ENCODE data around the gene RPL27A. TPM values are rescaled to one million over a fixed set of nuclear protein-coding genes. Genes with fewer than 3 reads are reported as not detected.

RPL27A gene
- total RNA-seq, 1 experiment from 2014 or later: 1,055 TPM

- ATAC-seq (no peak), DNase-seq (ENCODE audit: low read depth, low spot score) (no peak)
- Histone ChIP-seq H3K4me3 (replicated peaks in 1 of 2; ENCODE audit: low read depth in 1 of 2, low read length in 2 of 2) (no peak overlapping the region), H3K9ac (ENCODE audit: low read length) (no peak overlapping the region), H3K9me2 (ENCODE audit: insufficient read depth) (no peaks in the 10 kb centered on the region), H3K27me3 (ENCODE audit: insufficient read depth, low read length) (no peaks in the 10 kb centered on the region), H3K27ac (ENCODE audit: low read depth, low read length) (no peak overlapping the region), H3K4me2 (ENCODE audit: low read length) (no peak overlapping the region), H4K20me1 (ENCODE audit: insufficient read depth) (no peaks in the 10 kb centered on the region), H3K36me3 (ENCODE audit: control insufficient read depth in 1 of 2, insufficient read depth in 2 of 2, low read length in 2 of 2) (no peaks in the 10 kb centered on the region), H3K4me1 (ENCODE audit: control insufficient read depth in 1 of 2, insufficient read depth in 2 of 2, low read length in 2 of 2) (peaks cover 9 to 24% of the 10 kb centered on the region in 2 experiments), H2AFZ (ENCODE audit: low read depth, low read length, poor library complexity, severe bottlenecking) (no peak overlapping the region), H3K79me2 (ENCODE audit: insufficient read depth, low read length) (no peaks in the 10 kb centered on the region), H3K9me3 (ENCODE audit: control insufficient read depth in 1 of 2, insufficient read depth in 1 of 2, low read depth in 1 of 2, low read length in 2 of 2) (no peaks in the 10 kb centered on the region)
- TF ChIP-seq RAD21 (IDR thresholded peaks at IDR 0.05; ENCODE audit: low read depth): no peak
- TF ChIP-seq YY1 (IDR thresholded peaks at IDR 0.05; ENCODE audit: extremely low read depth, insufficient replicate concordance, low read depth, low read length): no peak
- no peak for TF ChIP-seq MAX (IDR thresholded peaks at IDR 0.05)
- TF ChIP-seq SRF (IDR thresholded peaks at IDR 0.05; ENCODE audit: low read depth): no peak
- no peak for TF ChIP-seq TCF7L2 (IDR thresholded peaks at IDR 0.05; ENCODE audit: borderline replicate concordance, extremely low read depth, insufficient read depth, insufficient read length)
- no peak for TF ChIP-seq ELF1 (IDR thresholded peaks at IDR 0.05; ENCODE audit: borderline replicate concordance, low read depth)
- TF ChIP-seq, protein P1, sequence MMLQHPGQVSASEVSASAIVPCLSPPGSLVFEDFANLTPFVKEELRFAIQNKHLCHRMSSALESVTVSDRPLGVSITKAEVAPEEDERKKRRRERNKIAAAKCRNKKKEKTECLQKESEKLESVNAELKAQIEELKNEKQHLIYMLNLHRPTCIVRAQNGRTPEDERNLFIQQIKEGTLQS (IDR thresholded peaks at IDR 0.05): no peak
- TF ChIP-seq CBX3 (IDR thresholded peaks at IDR 0.05; ENCODE audit: low read depth): no peak
- TF ChIP-seq POLR2A (IDR thresholded peaks at IDR 0.05; ENCODE audit: borderline replicate concordance, extremely low read depth, insufficient read depth, insufficient read length): no peak
- TF ChIP-seq EGR1 (IDR thresholded peaks at IDR 0.05; ENCODE audit: low read depth): no peak
- TF ChIP-seq, protein P2, sequence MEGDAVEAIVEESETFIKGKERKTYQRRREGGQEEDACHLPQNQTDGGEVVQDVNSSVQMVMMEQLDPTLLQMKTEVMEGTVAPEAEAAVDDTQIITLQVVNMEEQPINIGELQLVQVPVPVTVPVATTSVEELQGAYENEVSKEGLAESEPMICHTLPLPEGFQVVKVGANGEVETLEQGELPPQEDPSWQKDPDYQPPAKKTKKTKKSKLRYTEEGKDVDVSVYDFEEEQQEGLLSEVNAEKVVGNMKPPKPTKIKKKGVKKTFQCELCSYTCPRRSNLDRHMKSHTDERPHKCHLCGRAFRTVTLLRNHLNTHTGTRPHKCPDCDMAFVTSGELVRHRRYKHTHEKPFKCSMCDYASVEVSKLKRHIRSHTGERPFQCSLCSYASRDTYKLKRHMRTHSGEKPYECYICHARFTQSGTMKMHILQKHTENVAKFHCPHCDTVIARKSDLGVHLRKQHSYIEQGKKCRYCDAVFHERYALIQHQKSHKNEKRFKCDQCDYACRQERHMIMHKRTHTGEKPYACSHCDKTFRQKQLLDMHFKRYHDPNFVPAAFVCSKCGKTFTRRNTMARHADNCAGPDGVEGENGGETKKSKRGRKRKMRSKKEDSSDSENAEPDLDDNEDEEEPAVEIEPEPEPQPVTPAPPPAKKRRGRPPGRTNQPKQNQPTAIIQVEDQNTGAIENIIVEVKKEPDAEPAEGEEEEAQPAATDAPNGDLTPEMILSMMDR (IDR thresholded peaks at IDR 0.05 in 2 of 3, conservative IDR thresholded peaks at IDR 0.05 in 1 of 3; ENCODE audit: borderline replicate concordance in 1 of 3, insufficient read depth in 1 of 3, low read depth in 2 of 3, low read length in 2 of 3): no peak
- TF ChIP-seq POLR2AphosphoS5 (IDR thresholded peaks at IDR 0.05; ENCODE audit: low read depth, low read length): no peak
- no TSS peak for BruUV-seq (replicated peaks)
- intact Hi-C loops (cut with micrococcal nuclease): no loop called here
- CTCF ChIA-PET: no interaction called here
- RAD21 ChIA-PET (ENCODE audit: low non-redundant PET in 1 of 2, low total read pairs in 2 of 2, uncharacterized antibody in 2 of 2, unreplicated experiment in 2 of 2): no interaction called here
- POLR2A ChIA-PET: interaction anchor here (0.6 kb wide), 1 partner anchor 636 kb away, joined by 4 read pairs; no protein-coding TSS in a partner anchor
Observed at GRCh38 chr11:8735094-8735493, 52.5 kb downstream of the RPL27A start.
